GM19372 (cell line): Measurements from ENCODE around the gene EHD1.

Experiments used
- ATAC-seq: cut with Tn5 transposase; IDR thresholded peaks from one replicate; pipeline ENCODE4 v1.9.1; 2021; ENCODE audit warnings: mild to moderate bottlenecking, low read depth, moderate library complexity; ENCODE audit not compliant: unreplicated experiment

Gene EHD1

DNA sequence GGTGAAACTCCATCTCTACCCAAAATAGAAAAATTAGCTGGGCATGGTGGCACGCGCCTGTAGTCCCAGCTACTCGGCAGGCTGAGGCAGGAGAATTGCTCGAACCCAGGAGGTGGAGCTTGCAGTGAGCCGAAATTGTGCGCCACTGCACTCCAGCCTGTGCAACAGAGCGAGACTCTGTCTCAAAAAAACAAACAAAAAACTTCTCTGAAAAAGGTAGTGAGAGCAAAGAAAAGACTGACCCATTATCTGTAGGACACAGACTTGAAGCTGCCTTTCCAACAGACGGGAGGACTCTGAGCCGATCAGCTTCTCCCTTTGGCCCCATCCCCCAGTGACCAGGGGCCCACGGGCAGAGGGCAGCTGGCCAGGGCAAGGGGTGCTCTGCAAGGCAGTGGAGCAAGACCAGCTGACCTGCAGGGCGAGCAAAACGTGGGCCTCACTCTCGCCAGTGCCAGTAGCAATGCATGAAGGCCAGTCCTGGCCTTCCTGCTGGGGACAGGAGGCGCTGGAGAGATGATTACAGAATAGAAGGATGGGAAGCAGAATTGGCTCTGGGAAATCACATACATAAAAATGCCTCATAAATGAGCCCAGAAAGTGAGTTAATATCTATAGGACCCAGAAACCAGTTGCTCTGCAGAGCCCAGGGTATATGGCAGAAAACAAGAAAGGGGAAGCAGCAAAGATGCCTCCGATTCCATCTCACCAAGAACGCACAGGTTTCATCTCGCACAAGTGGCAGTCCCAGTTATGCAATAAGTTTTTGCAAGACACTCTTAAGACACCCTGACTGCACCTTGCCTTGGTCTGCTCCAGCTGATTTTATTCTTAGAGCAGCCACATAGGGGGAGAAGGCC is 2.8 kb downstream of the EHD1 start:
- ATAC-seq = no peak

GRCh38 chr11:64874308-64875240 is 3.8 kb downstream of the EHD1 start:
- no peak for ATAC-seq

DNA sequence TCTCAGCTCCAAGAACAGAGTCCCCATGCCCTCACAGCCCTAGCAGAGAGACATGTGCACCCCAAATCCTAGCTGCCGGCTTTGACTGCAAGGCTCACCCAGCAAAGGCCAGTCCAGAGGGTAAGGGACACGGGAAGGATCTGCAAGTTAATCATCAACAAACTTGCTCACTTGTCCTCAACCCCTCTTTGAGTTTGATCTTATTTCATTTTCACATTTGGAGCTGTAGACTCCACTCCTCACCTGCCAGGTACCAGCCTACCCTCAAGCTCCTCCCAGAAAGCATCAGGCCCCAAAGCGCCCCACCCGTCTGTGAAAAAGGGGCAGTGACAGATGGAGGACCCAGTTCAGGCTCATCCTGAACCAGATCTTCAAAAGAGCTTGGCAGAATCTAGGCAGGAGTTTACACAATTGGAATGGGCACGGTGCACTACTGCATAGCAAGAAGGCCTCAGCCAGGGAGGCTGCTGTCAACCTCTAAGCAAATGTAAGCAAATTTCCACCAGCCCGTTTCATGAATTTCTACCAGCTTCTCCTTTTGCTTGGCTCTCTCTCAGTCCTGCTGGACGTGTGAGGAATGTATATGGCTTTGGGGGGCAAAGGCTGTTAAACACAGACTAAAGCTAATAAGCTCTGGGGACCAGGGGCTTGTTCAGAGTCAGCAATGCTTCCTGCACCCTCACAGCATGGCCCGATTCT is 5.5 kb downstream of the EHD1 start:
- no peak for ATAC-seq

GRCh38 chr11:64871492-64871891 is 6.9 kb downstream of the EHD1 start:
- ATAC-seq = no peak

DNA sequence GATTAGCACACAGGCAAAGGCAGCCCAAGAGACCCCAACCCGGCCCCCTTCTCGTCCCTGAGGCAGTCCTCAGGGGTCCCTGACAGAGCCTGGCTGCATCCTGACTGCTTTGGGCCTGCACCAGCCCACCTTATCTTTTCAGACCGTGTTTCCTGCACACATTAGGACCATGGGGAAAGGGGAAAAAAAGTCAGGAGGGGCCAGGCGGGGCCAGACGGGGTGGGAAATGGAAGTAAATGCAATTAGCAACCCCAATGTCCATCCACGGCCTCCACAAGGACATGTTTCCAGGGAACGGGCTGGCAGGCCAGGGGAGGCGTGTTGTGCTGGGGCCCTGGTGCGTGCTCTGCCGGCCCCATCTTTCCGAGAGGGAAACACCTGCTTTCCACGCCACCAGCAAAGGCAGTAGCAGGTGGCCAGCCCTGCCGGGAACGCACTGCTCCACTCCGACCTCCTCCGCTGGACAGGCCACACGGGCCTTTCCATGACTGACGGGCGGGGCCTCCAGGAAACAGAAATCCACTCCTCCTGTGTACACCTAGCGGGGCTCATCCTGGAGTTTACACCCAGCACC is 7.4 kb downstream of the EHD1 start:
- no peak for ATAC-seq

DNA sequence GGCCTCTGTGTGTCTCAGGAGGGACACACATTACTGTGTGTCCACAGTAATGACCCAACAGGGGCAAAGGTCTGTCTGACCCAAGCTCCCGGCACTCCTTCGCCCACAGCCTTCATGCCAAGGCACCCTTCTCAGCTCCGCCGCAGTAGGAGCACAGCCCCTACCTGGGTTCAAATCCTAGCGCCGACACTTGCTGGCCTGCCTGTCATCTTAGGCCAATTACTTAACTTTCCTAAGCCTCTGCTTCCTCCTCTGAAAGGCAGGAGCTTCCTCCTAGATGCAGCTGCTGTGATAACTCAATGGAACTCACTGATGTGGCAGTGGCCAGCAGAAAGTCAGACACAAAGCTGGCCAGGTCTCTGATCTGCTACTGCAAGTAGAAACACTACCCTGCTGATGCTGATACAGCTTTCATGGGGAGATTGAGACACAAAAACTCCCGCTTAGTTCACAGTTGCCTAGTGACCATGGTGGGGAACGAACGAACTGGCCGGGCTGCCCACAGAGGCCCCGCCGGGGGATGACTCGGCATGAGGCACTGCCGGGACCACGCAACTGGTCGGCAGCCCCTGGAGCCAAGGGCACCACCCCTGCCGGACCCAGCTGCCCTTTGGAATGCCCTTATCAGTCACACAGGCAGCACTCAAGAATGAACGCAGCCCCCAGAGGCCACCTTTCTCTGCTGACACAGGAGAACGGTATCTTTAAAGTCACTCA is 8.1 kb downstream of the EHD1 start:
- no peak for ATAC-seq

GRCh38 chr11:64869571-64870175 is 8.7 kb downstream of the EHD1 start:
- no peak for ATAC-seq

GRCh38 chr11:64868904-64869570 is 9.4 kb downstream of the EHD1 start:
- ATAC-seq = no peak

DNA sequence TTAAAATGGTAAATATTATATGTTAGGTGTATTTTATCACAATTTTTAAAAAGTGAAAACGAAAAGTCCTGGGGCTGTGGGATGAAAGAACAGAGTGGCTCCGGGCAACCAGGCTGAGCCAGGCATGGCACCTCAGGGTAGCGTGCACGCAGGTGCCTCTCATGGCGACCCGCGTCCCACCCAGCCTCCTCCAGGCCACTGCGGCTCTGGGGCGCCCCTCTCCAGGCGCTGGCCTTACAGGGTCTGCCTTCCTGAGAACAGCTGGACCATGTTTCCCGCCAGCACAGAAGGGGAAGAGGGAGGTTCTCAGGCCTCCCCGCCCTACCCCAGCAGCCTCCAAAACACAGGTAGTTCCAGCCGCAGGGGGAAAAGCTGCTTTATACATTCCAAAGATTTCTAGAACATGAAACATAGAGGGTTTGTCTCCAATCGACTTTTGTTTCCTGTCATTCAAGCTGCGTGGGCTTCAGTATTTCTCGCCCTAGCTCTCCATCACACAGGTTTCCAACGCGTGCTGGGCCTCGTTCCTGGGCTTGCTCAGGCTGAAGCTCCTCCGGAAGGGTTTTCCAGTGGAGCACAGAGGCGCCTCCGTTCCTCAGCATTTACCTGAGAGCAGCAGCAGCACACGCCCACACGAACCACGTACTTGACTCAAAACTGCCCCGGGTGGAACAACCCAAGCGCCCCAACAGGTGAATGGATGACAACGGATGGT is 10.5 kb downstream of the EHD1 start:
- no peak for ATAC-seq

- no peak for ATAC-seq
These were observed 12.3 kb downstream of the EHD1 start for GRCh38 chr11:64866173-64866491.

DNA sequence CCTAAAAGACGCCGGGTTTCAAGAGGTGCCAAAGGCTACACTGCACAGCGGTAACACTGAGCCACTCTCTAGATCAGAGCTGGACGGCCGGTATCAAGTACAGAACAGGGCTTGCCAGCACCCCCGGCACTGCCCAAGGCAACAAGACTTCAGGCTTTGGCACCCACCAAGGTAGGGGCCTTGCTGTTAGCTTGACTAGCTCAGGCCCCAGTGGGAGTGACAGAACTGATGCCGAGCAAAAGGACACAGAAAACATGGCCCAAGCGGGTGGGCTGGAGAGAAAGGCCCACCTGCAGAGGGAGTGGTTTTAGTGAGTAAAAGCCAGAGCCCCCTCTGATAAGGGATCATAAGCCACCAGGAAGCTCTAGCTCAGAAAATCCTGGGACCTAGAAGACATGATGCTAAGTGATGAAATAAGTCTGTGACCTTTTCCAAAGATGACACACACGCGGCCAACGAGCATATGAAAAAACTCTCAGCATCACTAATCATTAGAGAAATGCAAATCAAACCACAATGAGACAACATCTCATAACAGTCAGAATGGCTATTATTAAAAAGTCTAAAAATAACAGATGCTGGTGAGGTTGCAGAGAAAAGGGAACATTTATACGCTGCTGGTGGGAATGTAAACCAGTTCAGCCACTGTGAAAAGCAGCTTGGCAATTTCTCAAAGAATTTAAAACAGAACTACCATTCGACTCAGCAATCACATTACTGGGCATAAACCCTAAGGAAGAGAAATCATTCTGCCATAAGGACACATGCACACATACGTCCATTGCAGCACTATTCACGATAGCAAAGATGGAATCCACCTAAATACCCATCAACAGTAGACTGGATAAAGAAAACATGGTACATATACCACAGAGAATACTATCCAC is 12.9 kb downstream of the EHD1 start:
- no peak for ATAC-seq

GRCh38 chr11:64864473-64865285 is 13.7 kb downstream of the EHD1 start:
- no peak for ATAC-seq

GRCh38 chr11:64864135-64864472 is 14.3 kb downstream of the EHD1 start:
- ATAC-seq = no peak

DNA sequence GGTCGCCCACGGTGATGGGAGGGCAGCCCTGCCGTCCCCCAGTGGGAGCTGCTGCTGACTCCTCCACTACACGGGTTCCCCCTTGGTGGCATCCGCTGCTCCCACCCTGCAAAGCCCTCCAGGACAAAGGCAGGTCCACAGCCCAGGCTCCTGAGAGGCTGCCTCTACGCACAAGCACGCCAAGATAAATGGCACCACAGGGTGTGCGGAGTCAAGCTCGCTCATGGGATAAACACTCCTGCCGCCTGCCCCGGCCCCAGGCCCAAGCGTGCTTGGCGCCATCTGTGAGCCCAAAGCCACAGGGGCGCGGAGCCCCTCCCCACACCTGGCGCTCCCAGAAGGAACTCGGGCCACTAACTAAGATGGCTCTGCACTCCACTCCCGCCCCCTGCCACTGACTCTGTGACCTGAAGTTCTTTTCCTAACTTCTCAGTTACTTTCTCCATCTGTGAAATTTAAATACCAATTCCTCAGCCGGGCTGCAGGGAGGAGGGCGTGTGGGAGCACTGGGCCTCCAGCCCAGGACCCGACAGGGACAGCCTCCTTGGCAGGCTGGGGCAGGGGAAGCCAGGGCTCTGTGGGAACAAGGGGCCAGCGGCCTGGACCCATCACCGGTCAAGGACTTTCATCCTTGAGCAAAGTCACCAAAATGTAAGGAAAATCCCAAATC is 14.9 kb downstream of the EHD1 start:
- no peak for ATAC-seq

DNA sequence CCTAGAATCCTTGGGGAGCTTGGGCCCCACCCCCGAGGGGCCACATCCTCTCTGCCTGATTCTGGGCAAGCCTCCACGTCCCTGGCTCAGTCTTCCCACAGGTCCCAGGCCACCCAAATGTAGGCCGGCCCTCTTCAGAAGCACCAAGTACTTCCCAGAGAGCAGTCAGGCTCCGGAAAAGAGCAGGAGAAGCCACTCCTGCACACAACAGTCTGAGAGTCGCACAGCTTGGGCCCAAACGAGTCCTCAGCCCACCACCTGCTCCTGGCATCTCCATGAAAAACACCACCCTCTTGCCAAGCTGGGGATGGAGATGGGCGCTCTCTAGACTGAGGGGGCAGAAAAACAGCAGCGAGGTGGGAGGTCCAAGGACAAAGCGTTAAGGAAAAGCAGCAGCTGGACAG is 15.4 kb downstream of the EHD1 start:
- no peak for ATAC-seq

GRCh38 chr11:64861227-64861975 is 17.0 kb downstream of the EHD1 start:
- ATAC-seq = no peak
